HEK293 (cell line): ENCODE data around the gene HRH2.

ENCODE experiments used
- CTCF ChIA-PET: fragments of 350-600 bp; formaldehyde crosslinking; extraction: SDS; loops from one replicate; lab custom pipeline; 2021; ENCODE audit warnings: antibody characterized with exemption; lab: Yijun Ruan, JAX
- POLR2A ChIA-PET: fragments of 300-600 bp; formaldehyde crosslinking; extraction: SDS; loops from one replicate; lab custom pipeline; 2020; ENCODE audit warnings: antibody characterized with exemption, inconsistent platforms; lab: Yijun Ruan, JAX
- H3K27ac ChIP-seq: fragments of 200-500 bp; sonication (Bioruptor generic); 2 replicates; pipeline ENCODE4 v1.5.1; 2014; ENCODE audit warnings: low read depth, low read length, control low read depth, inconsistent platforms; ENCODE audit errors: extremely low read depth
- H3K36me3 ChIP-seq, 2 experiments: fragments of 200-500 bp in 1 of 2; sonication (Bioruptor generic) in 1 of 2; 1 replicate in 1 of 2; 2 replicates in 1 of 2; pipeline ENCODE4 v1.5.1; 2014 to 2017; ENCODE audit warnings: inconsistent platforms in 2 of 2, low read length in 2 of 2; ENCODE audit not compliant: control insufficient read depth in 2 of 2, insufficient read depth in 1 of 2
- H3K4me1 ChIP-seq: fragments of 200-500 bp; sonication (Bioruptor generic); 2 replicates; pipeline ENCODE4 v1.5.1; 2014; ENCODE audit warnings: mild to moderate bottlenecking, low read length, inconsistent platforms; ENCODE audit not compliant: control insufficient read depth, insufficient read depth
- H3K4me3 ChIP-seq: 2 replicates; pipeline ENCODE4 v1.5.1; 2011; ENCODE audit warnings: low read depth, mild to moderate bottlenecking, control low read depth, low read length, moderate library complexity
- H3K9me3 ChIP-seq: fragments of 200-500 bp; sonication (Bioruptor generic); 2 replicates; pipeline ENCODE4 v1.5.1; 2014; ENCODE audit warnings: low read depth, low read length, inconsistent platforms; ENCODE audit not compliant: control insufficient read depth, insufficient read depth
- BCL11A ChIP-seq: fragments of 450-650 bp; formaldehyde crosslinking; IDR thresholded peaks from 2 replicates; pipeline ENCODE4 v1.5.1; 2016; ENCODE audit warnings: low read depth, missing biosample characterization, missing genetic modification characterization
- GFI1B ChIP-seq: fragments of 450-650 bp; formaldehyde crosslinking; IDR thresholded peaks from 2 replicates; pipeline ENCODE4 v1.5.1; 2016; ENCODE audit warnings: missing biosample characterization, missing genetic modification characterization
- GLIS1 ChIP-seq: fragments of 450-650 bp; formaldehyde crosslinking; IDR thresholded peaks from 2 replicates; pipeline ENCODE4 v1.5.1; 2016; ENCODE audit warnings: missing biosample characterization, missing genetic modification characterization
- HOXA7 ChIP-seq: sonication (generic); formaldehyde crosslinking; IDR thresholded peaks from 2 replicates; pipeline ENCODE4 v1.8.1; 2022; ENCODE audit warnings: missing genetic modification reagents, borderline replicate concordance
- MEIS1 ChIP-seq: sonication (generic); formaldehyde crosslinking; IDR thresholded peaks from 2 replicates; pipeline ENCODE4 v1.8.1; 2022; ENCODE audit warnings: missing genetic modification reagents, mild to moderate bottlenecking, borderline replicate concordance
- OSR2 ChIP-seq: fragments of 450-650 bp; formaldehyde crosslinking; IDR thresholded peaks from 2 replicates; pipeline ENCODE4 v1.5.1; 2016; ENCODE audit warnings: missing biosample characterization, missing genetic modification characterization
- OVOL3 ChIP-seq: fragments of 450-650 bp; formaldehyde crosslinking; IDR thresholded peaks from 2 replicates; pipeline ENCODE4 v1.5.1; 2016; ENCODE audit warnings: missing biosample characterization, missing genetic modification characterization
- SCRT1 ChIP-seq: fragments of 450-650 bp; formaldehyde crosslinking; IDR thresholded peaks from 2 replicates; pipeline ENCODE4 v1.5.1; 2016; ENCODE audit warnings: missing biosample characterization, missing genetic modification characterization, borderline replicate concordance
- SP7 ChIP-seq: fragments of 450-650 bp; formaldehyde crosslinking; IDR thresholded peaks from 2 replicates; pipeline ENCODE4 v1.5.1; 2016; ENCODE audit warnings: missing biosample characterization, missing genetic modification characterization
- TCF7L2 ChIP-seq: IDR thresholded peaks from 2 replicates; pipeline ENCODE4 v1.6.1; 2011; ENCODE audit warnings: low read depth, mild to moderate bottlenecking, inconsistent platforms, low read length, moderate library complexity, borderline replicate concordance
- ZBTB8A ChIP-seq: fragments of 450-650 bp; formaldehyde crosslinking; IDR thresholded peaks from 2 replicates; pipeline ENCODE4 v1.5.1; 2016; ENCODE audit warnings: missing biosample characterization, missing genetic modification characterization
- ZNF121 ChIP-seq: fragments of 450-650 bp; formaldehyde crosslinking; IDR thresholded peaks from 2 replicates; pipeline ENCODE4 v1.5.1; 2016; ENCODE audit warnings: missing biosample characterization, missing genetic modification characterization
- ZNF140 ChIP-seq: fragments of 450-650 bp; formaldehyde crosslinking; IDR thresholded peaks from 2 replicates; pipeline ENCODE4 v1.5.1; 2016; ENCODE audit warnings: missing biosample characterization, missing genetic modification characterization
- ZNF146 ChIP-seq: fragments of 450-650 bp; formaldehyde crosslinking; IDR thresholded peaks from 2 replicates; pipeline ENCODE4 v1.5.1; 2016; ENCODE audit warnings: missing biosample characterization, missing genetic modification characterization
- ZNF157 ChIP-seq: fragments of 450-650 bp; formaldehyde crosslinking; IDR thresholded peaks from 2 replicates; pipeline ENCODE4 v1.5.1; 2016; ENCODE audit warnings: missing biosample characterization, missing genetic modification characterization
- ZNF202 ChIP-seq: fragments of 450-650 bp; formaldehyde crosslinking; IDR thresholded peaks from 2 replicates; pipeline ENCODE4 v1.5.1; 2016; ENCODE audit warnings: missing biosample characterization, missing genetic modification characterization, borderline replicate concordance
- ZNF211 ChIP-seq: fragments of 450-650 bp; formaldehyde crosslinking; IDR thresholded peaks from 2 replicates; pipeline ENCODE4 v1.5.1; 2016; ENCODE audit warnings: low read depth, missing biosample characterization, missing genetic modification characterization
- ZNF510 ChIP-seq: fragments of 450-650 bp; formaldehyde crosslinking; IDR thresholded peaks from 2 replicates; pipeline ENCODE4 v1.5.1; 2018; ENCODE audit warnings: mild to moderate bottlenecking, missing genetic modification characterization, missing biosample characterization; ENCODE audit not compliant: insufficient replicate concordance
- ZNF560 ChIP-seq: fragments of 450-650 bp; formaldehyde crosslinking; IDR thresholded peaks from 2 replicates; pipeline ENCODE4 v1.5.1; 2017; ENCODE audit warnings: missing biosample characterization, missing genetic modification characterization, borderline replicate concordance
- ZNF623 ChIP-seq: fragments of 450-650 bp; formaldehyde crosslinking; IDR thresholded peaks from 2 replicates; pipeline ENCODE4 v1.5.1; 2016; ENCODE audit warnings: missing biosample characterization, missing genetic modification characterization
- ZNF624 ChIP-seq: fragments of 450-650 bp; formaldehyde crosslinking; IDR thresholded peaks from 2 replicates; pipeline ENCODE4 v1.5.1; 2017; ENCODE audit warnings: missing biosample characterization, missing genetic modification characterization
- ZNF626 ChIP-seq: fragments of 450-650 bp; sonication (Bioruptor Pico); formaldehyde crosslinking; IDR thresholded peaks from 2 replicates; pipeline ENCODE4 v1.5.1; 2018; ENCODE audit warnings: missing biosample characterization, missing genetic modification characterization, inconsistent platforms
- ZNF747 ChIP-seq: fragments of 450-650 bp; formaldehyde crosslinking; IDR thresholded peaks from 2 replicates; pipeline ENCODE4 v1.5.1; 2016; ENCODE audit warnings: missing biosample characterization, missing genetic modification characterization
- ZSCAN16 ChIP-seq: fragments of 450-650 bp; formaldehyde crosslinking; IDR thresholded peaks from 2 replicates; pipeline ENCODE4 v1.5.1; 2016; ENCODE audit warnings: missing biosample characterization, missing genetic modification characterization
- TF ChIP-seq, protein P1 (sequence below): fragments of 450-650 bp; formaldehyde crosslinking; IDR thresholded peaks from 2 replicates; pipeline ENCODE4 v1.5.0; 2017; ENCODE audit warnings: missing biosample characterization, missing genetic modification characterization, borderline replicate concordance
- TF ChIP-seq, protein P2 (sequence below): fragments of 450-650 bp; formaldehyde crosslinking; IDR thresholded peaks from 2 replicates; pipeline ENCODE4 v1.5.1; 2017; ENCODE audit warnings: missing biosample characterization, mild to moderate bottlenecking, missing genetic modification characterization, moderate library complexity
- TF ChIP-seq, protein P3 (sequence below): fragments of 450-650 bp; formaldehyde crosslinking; IDR thresholded peaks from 2 replicates; pipeline ENCODE4 v1.5.1; 2016; ENCODE audit warnings: missing biosample characterization, missing genetic modification characterization
- TF ChIP-seq, protein P4 (sequence below): fragments of 450-650 bp; formaldehyde crosslinking; IDR thresholded peaks from 2 replicates; pipeline ENCODE4 v1.5.1; 2016; ENCODE audit warnings: missing biosample characterization, missing genetic modification characterization

The HRH2 gene

DNA sequence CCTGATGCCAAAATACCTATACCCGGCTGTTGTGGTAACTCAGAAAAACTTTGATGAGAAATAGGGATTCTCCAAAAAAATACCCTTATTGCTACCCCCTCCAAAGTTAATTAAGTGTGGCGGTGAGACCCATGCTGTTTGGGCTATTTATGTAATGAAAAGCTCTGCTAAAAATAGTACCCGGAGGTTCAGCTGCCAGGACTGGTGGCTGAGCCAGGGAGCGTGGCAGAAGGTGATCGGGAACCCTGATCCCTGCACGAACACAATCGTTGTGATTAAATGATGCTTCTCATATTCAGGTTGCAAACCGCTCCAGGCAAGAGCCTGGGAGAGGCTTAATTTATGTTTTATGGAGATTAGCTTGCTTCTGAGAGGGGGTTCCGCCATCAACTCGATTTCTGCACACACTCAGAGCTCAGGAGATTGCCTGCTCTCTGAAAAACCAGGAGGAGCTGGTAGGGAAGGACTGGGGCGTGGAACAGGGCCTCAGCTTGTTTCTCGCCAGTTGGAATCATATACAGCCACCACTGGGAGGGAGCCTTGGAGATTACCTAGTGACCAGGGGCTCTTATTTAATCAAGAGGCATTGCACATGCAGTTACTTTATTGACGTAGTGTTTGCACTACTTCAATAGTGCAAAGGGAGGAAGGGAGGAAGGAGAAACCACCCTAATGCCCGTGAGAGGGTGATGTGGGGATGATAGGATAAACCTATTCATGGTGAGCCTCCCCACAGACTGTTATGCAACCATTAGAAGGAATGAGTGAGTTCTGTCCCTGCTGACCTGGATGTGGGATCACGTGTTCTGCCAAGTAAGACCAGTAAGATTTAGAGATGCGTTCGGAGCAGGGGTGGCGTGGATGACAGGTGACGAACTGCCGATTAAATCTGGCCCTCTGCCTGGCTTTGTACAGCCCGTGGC is 23.4 kb downstream of the HRH2 start:
- CTCF ChIA-PET: interaction anchor here (0.6 to 0.7 kb wide), 2 partner anchors 24 to 887 kb away, joined by 3 read pairs; no protein-coding TSS in a partner anchor
- TF ChIP-seq SCRT1 (tag by site-specific recombination): no peak
- no peak for TF ChIP-seq TCF7L2
- TF ChIP-seq ZNF140 (tag by site-specific recombination): no peak
- TF ChIP-seq, protein P1, sequence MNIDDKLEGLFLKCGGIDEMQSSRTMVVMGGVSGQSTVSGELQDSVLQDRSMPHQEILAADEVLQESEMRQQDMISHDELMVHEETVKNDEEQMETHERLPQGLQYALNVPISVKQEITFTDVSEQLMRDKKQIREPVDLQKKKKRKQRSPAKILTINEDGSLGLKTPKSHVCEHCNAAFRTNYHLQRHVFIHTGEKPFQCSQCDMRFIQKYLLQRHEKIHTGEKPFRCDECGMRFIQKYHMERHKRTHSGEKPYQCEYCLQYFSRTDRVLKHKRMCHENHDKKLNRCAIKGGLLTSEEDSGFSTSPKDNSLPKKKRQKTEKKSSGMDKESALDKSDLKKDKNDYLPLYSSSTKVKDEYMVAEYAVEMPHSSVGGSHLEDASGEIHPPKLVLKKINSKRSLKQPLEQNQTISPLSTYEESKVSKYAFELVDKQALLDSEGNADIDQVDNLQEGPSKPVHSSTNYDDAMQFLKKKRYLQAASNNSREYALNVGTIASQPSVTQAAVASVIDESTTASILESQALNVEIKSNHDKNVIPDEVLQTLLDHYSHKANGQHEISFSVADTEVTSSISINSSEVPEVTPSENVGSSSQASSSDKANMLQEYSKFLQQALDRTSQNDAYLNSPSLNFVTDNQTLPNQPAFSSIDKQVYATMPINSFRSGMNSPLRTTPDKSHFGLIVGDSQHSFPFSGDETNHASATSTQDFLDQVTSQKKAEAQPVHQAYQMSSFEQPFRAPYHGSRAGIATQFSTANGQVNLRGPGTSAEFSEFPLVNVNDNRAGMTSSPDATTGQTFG (tag by site-specific recombination): no peak
- no peak for TF ChIP-seq HOXA7 (CRISPR knock-in tag)
- TF ChIP-seq OSR2: no peak
- TF ChIP-seq ZNF202: no peak
- no peak for TF ChIP-seq ZNF626 (tag by site-specific recombination)
- TF ChIP-seq ZNF157: no peak
- TF ChIP-seq ZBTB8A (tag by site-specific recombination): no peak
- no peak for TF ChIP-seq BCL11A
- TF ChIP-seq ZSCAN16: no peak
- TF ChIP-seq ZNF211 (tag by site-specific recombination): no peak
- POLR2A ChIA-PET: no interaction called here

DNA sequence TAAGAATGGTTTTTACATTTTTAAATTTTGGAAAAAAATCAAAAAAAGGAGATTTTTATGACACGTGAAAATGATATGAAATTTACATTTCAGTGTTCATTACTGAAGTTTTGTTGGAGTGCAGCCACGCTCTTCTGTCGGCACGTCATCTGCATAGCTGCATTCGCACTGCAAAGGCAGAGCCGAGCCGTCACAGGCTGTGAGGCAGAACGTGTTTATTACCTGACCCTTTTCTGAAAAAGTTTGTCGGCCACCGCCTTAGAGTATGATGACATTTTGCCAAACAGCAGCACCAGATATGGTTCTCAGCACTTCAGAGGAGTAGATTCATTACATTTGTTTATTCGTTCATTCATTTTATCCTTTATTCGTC is 24.1 kb downstream of the HRH2 start:
- ChIA-PET CTCF (no interaction called here), POLR2A (no interaction called here)
- Histone ChIP-seq H3K4me3 (no peak overlapping the region), H3K9me3 (no peaks in the 10 kb centered on the region), H3K36me3 (no peaks in the 10 kb centered on the region), H3K27ac (no peak overlapping the region), H3K4me1 (no peaks in the 10 kb centered on the region)
- no peak for TF ChIP-seq GFI1B (tag by site-specific recombination)
- TF ChIP-seq SCRT1 (tag by site-specific recombination): no peak
- TF ChIP-seq ZNF140 (tag by site-specific recombination): no peak
- no peak for TF ChIP-seq GLIS1 (tag by site-specific recombination)
- TF ChIP-seq ZNF747 (tag by site-specific recombination): no peak
- TF ChIP-seq, protein P2, sequence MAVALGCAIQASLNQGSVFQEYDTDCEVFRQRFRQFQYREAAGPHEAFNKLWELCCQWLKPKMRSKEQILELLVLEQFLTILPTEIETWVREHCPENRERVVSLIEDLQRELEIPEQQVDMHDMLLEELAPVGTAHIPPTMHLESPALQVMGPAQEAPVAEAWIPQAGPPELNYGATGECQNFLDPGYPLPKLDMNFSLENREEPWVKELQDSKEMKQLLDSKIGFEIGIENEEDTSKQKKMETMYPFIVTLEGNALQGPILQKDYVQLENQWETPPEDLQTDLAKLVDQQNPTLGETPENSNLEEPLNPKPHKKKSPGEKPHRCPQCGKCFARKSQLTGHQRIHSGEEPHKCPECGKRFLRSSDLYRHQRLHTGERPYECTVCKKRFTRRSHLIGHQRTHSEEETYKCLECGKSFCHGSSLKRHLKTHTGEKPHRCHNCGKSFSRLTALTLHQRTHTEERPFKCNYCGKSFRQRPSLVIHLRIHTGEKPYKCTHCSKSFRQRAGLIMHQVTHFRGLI: no peak
- TF ChIP-seq, protein P3, sequence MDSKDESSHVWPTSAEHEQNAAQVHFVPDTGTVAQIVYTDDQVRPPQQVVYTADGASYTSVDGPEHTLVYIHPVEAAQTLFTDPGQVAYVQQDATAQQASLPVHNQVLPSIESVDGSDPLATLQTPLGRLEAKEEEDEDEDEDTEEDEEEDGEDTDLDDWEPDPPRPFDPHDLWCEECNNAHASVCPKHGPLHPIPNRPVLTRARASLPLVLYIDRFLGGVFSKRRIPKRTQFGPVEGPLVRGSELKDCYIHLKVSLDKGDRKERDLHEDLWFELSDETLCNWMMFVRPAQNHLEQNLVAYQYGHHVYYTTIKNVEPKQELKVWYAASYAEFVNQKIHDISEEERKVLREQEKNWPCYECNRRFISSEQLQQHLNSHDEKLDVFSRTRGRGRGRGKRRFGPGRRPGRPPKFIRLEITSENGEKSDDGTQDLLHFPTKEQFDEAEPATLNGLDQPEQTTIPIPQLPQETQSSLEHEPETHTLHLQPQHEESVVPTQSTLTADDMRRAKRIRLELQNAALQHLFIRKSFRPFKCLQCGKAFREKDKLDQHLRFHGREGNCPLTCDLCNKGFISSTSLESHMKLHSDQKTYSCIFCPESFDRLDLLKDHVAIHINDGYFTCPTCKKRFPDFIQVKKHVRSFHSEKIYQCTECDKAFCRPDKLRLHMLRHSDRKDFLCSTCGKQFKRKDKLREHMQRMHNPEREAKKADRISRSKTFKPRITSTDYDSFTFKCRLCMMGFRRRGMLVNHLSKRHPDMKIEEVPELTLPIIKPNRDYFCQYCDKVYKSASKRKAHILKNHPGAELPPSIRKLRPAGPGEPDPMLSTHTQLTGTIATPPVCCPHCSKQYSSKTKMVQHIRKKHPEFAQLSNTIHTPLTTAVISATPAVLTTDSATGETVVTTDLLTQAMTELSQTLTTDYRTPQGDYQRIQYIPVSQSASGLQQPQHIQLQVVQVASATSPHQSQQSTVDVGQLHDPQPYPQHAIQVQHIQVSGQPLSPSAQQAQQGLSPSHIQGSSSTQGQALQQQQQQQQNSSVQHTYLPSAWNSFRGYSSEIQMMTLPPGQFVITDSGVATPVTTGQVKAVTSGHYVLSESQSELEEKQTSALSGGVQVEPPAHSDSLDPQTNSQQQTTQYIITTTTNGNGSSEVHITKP: no peak
- no peak for TF ChIP-seq OVOL3 (tag by site-specific recombination)
- TF ChIP-seq ZNF510 (tag by site-specific recombination): no peak
- TF ChIP-seq MEIS1: no peak
- no peak for TF ChIP-seq ZNF121
- no peak for TF ChIP-seq ZNF560
- no peak for TF ChIP-seq ZNF624
- no peak for TF ChIP-seq ZNF146
- TF ChIP-seq, protein P4, sequence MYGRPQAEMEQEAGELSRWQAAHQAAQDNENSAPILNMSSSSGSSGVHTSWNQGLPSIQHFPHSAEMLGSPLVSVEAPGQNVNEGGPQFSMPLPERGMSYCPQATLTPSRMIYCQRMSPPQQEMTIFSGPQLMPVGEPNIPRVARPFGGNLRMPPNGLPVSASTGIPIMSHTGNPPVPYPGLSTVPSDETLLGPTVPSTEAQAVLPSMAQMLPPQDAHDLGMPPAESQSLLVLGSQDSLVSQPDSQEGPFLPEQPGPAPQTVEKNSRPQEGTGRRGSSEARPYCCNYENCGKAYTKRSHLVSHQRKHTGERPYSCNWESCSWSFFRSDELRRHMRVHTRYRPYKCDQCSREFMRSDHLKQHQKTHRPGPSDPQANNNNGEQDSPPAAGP (tag by site-specific recombination): no peak
- TF ChIP-seq SP7: no peak
- TF ChIP-seq ZNF623: no peak

More for the DNA sequence above, 23.4 kb downstream of the HRH2 start:
- Histone ChIP-seq H3K4me3 (no peak overlapping the region), H3K27ac (no peak overlapping the region), H3K9me3 (no peaks in the 10 kb centered on the region), H3K4me1 (no peaks in the 10 kb centered on the region), H3K36me3 (no peaks in the 10 kb centered on the region)
